Suprapubic skin (tissue), 4 donors: ENCODE results near the gene ADCY3.

Source experiments
- EP300 ChIP-seq: sonication (generic); formaldehyde crosslinking; IDR thresholded peaks from one replicate; pipeline ENCODE4 v1.6.1; 2017; ENCODE audit warnings: antibody characterized with exemption
- POLR2AphosphoS5 ChIP-seq, 3 donors: sonication (generic); formaldehyde crosslinking; IDR thresholded peaks; one replicate each; pipeline ENCODE4 v1.6.1; 2017; ENCODE audit warnings: antibody characterized with exemption in 3 of 3
- TF ChIP-seq, protein P1 (sequence below), 2 donors: fragments of 200-600 bp in 1 of 2; fragments of 450-650 bp in 1 of 2; sonication (generic) in 1 of 2; IDR thresholded peaks; one replicate each; pipeline ENCODE4 v1.5.1; 2016 to 2019; ENCODE audit warnings: antibody characterized with exemption in 2 of 2, mild to moderate bottlenecking in 1 of 2, moderate library complexity in 1 of 2

DNA sequence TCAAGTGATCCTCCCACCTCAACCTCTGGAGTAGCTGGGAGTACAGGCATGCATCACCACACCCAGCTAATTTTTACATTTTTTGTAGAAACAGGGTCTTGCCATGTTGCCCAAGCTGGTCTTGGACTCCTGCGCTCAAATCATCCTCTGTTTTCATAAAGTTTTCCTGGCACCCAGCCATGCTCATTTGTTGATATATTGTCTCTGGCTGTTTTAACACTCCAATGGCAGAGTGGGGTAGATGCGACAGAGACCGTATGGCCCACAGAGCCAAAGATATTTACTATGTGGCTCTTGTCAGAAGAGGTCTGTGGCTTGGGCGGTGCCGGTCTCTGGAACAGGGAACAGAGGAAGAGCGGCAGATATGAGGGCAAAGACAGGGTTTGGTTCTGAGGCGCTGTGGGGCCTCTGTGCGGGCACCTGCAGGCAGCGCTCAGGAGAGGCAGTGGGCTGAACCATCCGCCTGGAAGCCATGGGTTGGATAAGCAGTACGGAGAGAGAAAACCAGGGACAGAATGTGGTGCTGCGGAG, 76.6 kb downstream of the ADCY3 start:
- TF ChIP-seq, protein P1, sequence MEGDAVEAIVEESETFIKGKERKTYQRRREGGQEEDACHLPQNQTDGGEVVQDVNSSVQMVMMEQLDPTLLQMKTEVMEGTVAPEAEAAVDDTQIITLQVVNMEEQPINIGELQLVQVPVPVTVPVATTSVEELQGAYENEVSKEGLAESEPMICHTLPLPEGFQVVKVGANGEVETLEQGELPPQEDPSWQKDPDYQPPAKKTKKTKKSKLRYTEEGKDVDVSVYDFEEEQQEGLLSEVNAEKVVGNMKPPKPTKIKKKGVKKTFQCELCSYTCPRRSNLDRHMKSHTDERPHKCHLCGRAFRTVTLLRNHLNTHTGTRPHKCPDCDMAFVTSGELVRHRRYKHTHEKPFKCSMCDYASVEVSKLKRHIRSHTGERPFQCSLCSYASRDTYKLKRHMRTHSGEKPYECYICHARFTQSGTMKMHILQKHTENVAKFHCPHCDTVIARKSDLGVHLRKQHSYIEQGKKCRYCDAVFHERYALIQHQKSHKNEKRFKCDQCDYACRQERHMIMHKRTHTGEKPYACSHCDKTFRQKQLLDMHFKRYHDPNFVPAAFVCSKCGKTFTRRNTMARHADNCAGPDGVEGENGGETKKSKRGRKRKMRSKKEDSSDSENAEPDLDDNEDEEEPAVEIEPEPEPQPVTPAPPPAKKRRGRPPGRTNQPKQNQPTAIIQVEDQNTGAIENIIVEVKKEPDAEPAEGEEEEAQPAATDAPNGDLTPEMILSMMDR (IDR thresholded peaks at IDR 0.05): no peak
- TF ChIP-seq EP300: no peak
- no peak for TF ChIP-seq POLR2AphosphoS5 (IDR thresholded peaks at IDR 0.05)
